ENCODE results near the gene MOCOS. TPM values are rescaled to one million over a fixed set of nuclear protein-coding genes. Genes with fewer than 3 reads are reported as not detected.
A peak's percentile ranks its signal among the peaks of the same experiment; 100 is the strongest.

MOCOS gene
- total RNA-seq, 1 experiment from 2014 or later = 3.0 TPM

GRCh38 chr18:36297417-36298125 is 110.3 kb downstream of the MOCOS start, which contains the start of gene FHOD3:
TSS of gene FHOD3 (plus strand) at chr18:36297713. CDS start at chr18:36297836, 123 bp downstream.
- in situ Hi-C loops (cut with HindIII; ENCODE audit: low pct_unique_long_range_greater_than_20kb, low sequenced_read_pairs) (no loop called here), intact Hi-C loops (cut with micrococcal nuclease; ENCODE audit: unreplicated experiment) (loop anchor here (2.0 to 5.0 kb wide), 2 partner anchors 115 to 275 kb away; no protein-coding TSS in a partner anchor)
- no peaks in the 10 kb centered on the region for H3K36me3 ChIP-seq (ENCODE audit: control insufficient read depth, insufficient read depth, low read length)
- CTCF ChIA-PET = interaction anchor here (0.7 kb wide), 1 partner anchor 12 kb away, joined by 3 read pairs; no protein-coding TSS in a partner anchor
- peaks cover 14% of the 10 kb centered on the region for H3K4me1 ChIP-seq (ENCODE audit: control insufficient read depth, insufficient read depth, low read length)
- ATAC-seq = peak; percentile 85
- peak within 1 kb of the TSS; percentile 69; the same call in 1 of the 2 replicates for H3K27ac ChIP-seq (ENCODE audit: low read length)
- H3K9me3 ChIP-seq (ENCODE audit: control insufficient read depth, insufficient read depth, low read depth, low read length) = no peaks in the 10 kb centered on the region
- no TSS peak for BruUV-seq (replicated peaks)
- H3K27me3 ChIP-seq (ENCODE audit: control insufficient read depth, insufficient read depth, low read length) = no peaks in the 10 kb centered on the region
- TF ChIP-seq REST (IDR thresholded peaks at IDR 0.05; ENCODE audit: insufficient read depth in 1 of 2, low read depth in 2 of 2, low read length in 1 of 2) (no peak), TCF7L2 (IDR thresholded peaks at IDR 0.05; ENCODE audit: low read depth, low read length) (no peak), SIN3A (IDR thresholded peaks at IDR 0.05; ENCODE audit: borderline replicate concordance, insufficient read depth, low read depth, low read length) (no peak), CTCF (IDR thresholded peaks at IDR 0.05) (no peak), POLR2AphosphoS5 (IDR thresholded peaks at IDR 0.05; ENCODE audit: low read depth, low read length) (no peak)
- POLR2A ChIA-PET = interaction anchor here (0.7 kb wide), 2 partner anchors 40 to 125 kb away, joined by 7 to 20 read pairs; no protein-coding TSS in a partner anchor
- H3K4me3 ChIP-seq (ENCODE audit: low read depth in 2 of 2, low read length in 2 of 2) = peak within 1 kb of the TSS; percentile 60 to 63
- DNase-seq (ENCODE audit: low read depth, low spot score) = no peak

- POLR2A ChIA-PET = interaction anchor here (0.7 kb wide), 3 partner anchors 39 to 124 kb away, joined by 3 to 20 read pairs (median 7); no protein-coding TSS in a partner anchor
- Histone ChIP-seq H3K36me3 (ENCODE audit: control insufficient read depth, insufficient read depth, low read length) (no peaks in the 10 kb centered on the region), H3K4me3 (ENCODE audit: low read depth in 2 of 2, low read length in 2 of 2) (peak overlapping the region; percentile 60 to 63), H3K4me1 (ENCODE audit: control insufficient read depth, insufficient read depth, low read length) (peaks cover 20% of the 10 kb centered on the region), H3K9me3 (ENCODE audit: control insufficient read depth, insufficient read depth, low read depth, low read length) (no peaks in the 10 kb centered on the region), H3K27ac (ENCODE audit: low read length) (no peak overlapping the region), H3K27me3 (ENCODE audit: control insufficient read depth, insufficient read depth, low read length) (no peaks in the 10 kb centered on the region)
- in situ Hi-C loops (cut with HindIII; ENCODE audit: low pct_unique_long_range_greater_than_20kb, low sequenced_read_pairs) (no loop called here), intact Hi-C loops (cut with micrococcal nuclease; ENCODE audit: unreplicated experiment) (loop anchor here (5.0 kb wide), 1 partner anchor 114 kb away; no protein-coding TSS in a partner anchor)
- peak; percentile 39 for ATAC-seq
- no TSS peak for BruUV-seq (replicated peaks)
- DNase-seq (ENCODE audit: low read depth, low spot score) = no peak
- CTCF ChIA-PET = no interaction called here
- no peak for TF ChIP-seq TCF7L2 (IDR thresholded peaks at IDR 0.05; ENCODE audit: low read depth, low read length)
- TF ChIP-seq CTCF (IDR thresholded peaks at IDR 0.05) = no peak
- no peak for TF ChIP-seq POLR2AphosphoS5 (IDR thresholded peaks at IDR 0.05; ENCODE audit: low read depth, low read length)
- no peak for TF ChIP-seq REST (IDR thresholded peaks at IDR 0.05; ENCODE audit: insufficient read depth in 1 of 2, low read depth in 2 of 2, low read length in 1 of 2)
- no peak for TF ChIP-seq SIN3A (IDR thresholded peaks at IDR 0.05; ENCODE audit: borderline replicate concordance, insufficient read depth, low read depth, low read length)
Measured at GRCh38 chr18:36298126-36298741, 110.9 kb downstream of the MOCOS start.
